Stomach smooth muscle (tissue), 2 donors: ENCODE data around the gene GNL3.

Experiments
- H3K27ac ChIP-seq: one replicate; pipeline ENCODE4 v1.7.0; 2013; ENCODE audit warnings: mild to moderate bottlenecking, low read length, inconsistent platforms
- H3K27me3 ChIP-seq, 2 donors: one replicate each; pipeline ENCODE4 v1.7.0; 2013; ENCODE audit warnings: low read length in 2 of 2; ENCODE audit not compliant: insufficient read depth in 2 of 2, control insufficient read depth in 1 of 2
- H3K36me3 ChIP-seq, 2 donors: one replicate each; pipeline ENCODE4 v1.7.0; 2013; ENCODE audit warnings: low read length in 2 of 2; ENCODE audit not compliant: control insufficient read depth in 2 of 2, insufficient read depth in 2 of 2
- H3K4me1 ChIP-seq: one replicate; pipeline ENCODE4 v1.7.0; 2013; ENCODE audit warnings: low read length; ENCODE audit not compliant: control insufficient read depth, insufficient read depth
- H3K4me3 ChIP-seq, 2 donors: one replicate each; pipeline ENCODE4 v1.7.0; 2013; ENCODE audit warnings: low read length in 2 of 2
- H3K9ac ChIP-seq, 2 donors: one replicate each; pipeline ENCODE4 v1.7.0; 2013; ENCODE audit warnings: low read length in 2 of 2, mild to moderate bottlenecking in 1 of 2
- H3K9me3 ChIP-seq, 2 donors: one replicate each; pipeline ENCODE4 v1.7.0; 2013; ENCODE audit warnings: low read length in 2 of 2; ENCODE audit not compliant: control insufficient read depth in 2 of 2
- donor health status: healthy.
- donor health status: Pancreatic carcinoma.

GNL3 gene

GRCh38 chr3:52705688-52706686, 20.2 kb downstream of the GNL3 start, which contains the start of the genes GLT8D1 and SPCS1:
TSS of gene GLT8D1 (minus strand) at chr3:52705791. CDS start at chr3:52700460, 5,331 bp downstream.
TSS of gene SPCS1 (plus strand) at chr3:52706106. CDS start at chr3:52706247, 141 bp downstream.
- H3K27ac ChIP-seq, result peak within 1 kb of the TSS; percentile 73
- H3K4me1 ChIP-seq, result peaks cover 30% of the 10 kb centered on the region
- peaks cover 7 to 10% of the 10 kb centered on the region in 2 donors for H3K36me3 ChIP-seq
- peak within 1 kb of the TSS; percentile 97 to 99 for H3K9ac ChIP-seq
- no peaks in the 10 kb centered on the region for H3K27me3 ChIP-seq
- peak within 1 kb of the TSS; percentile 99 for H3K4me3 ChIP-seq
- H3K9me3 ChIP-seq, result no peaks in the 10 kb centered on the region

GRCh38 chr3:52707585-52707984, 21.8 kb downstream of the GNL3 start:
- no peak overlapping the region for H3K9ac ChIP-seq
- no peak overlapping the region for H3K27ac ChIP-seq
- H3K4me3 ChIP-seq, result peak overlapping the region in 1 of 2 donors; percentile 99
- H3K27me3 ChIP-seq, result no peaks in the 10 kb centered on the region
- H3K9me3 ChIP-seq, result no peaks in the 10 kb centered on the region
- H3K36me3 ChIP-seq, result peaks cover 7 to 12% of the 10 kb centered on the region in 2 donors
- peaks cover 26% of the 10 kb centered on the region for H3K4me1 ChIP-seq

- no peak overlapping the region for H3K4me3 ChIP-seq
- H3K9me3 ChIP-seq, result no peaks in the 10 kb centered on the region
- H3K36me3 ChIP-seq, result peaks cover 7 to 13% of the 10 kb centered on the region in 2 donors
- H3K9ac ChIP-seq, result no peak overlapping the region
- peaks cover 9% of the 10 kb centered on the region for H3K4me1 ChIP-seq
- no peaks in the 10 kb centered on the region for H3K27me3 ChIP-seq
- no peak overlapping the region for H3K27ac ChIP-seq
Observed at GRCh38 chr3:52710512-52710911, 24.7 kb downstream of the GNL3 start.

GRCh38 chr3:52712291-52713212, 26.7 kb downstream of the GNL3 start:
- Histone ChIP-seq H3K36me3 (peaks cover 7 to 13% of the 10 kb centered on the region in 2 donors), H3K4me1 (no peaks in the 10 kb centered on the region), H3K27me3 (no peaks in the 10 kb centered on the region), H3K4me3 (no peak overlapping the region), H3K9ac (no peak overlapping the region), H3K27ac (no peak overlapping the region), H3K9me3 (no peaks in the 10 kb centered on the region)

- Histone ChIP-seq H3K27ac (no peak overlapping the region), H3K9ac (no peak overlapping the region), H3K9me3 (no peaks in the 10 kb centered on the region)
Observed at GRCh38 chr3:52714335-52715302, 28.8 kb downstream of the GNL3 start.

GRCh38 chr3:52715714-52716305, 30.0 kb downstream of the GNL3 start:
- Histone ChIP-seq H3K27ac (no peak overlapping the region), H3K9me3 (no peaks in the 10 kb centered on the region), H3K4me1 (no peaks in the 10 kb centered on the region), H3K36me3 (peaks cover 0 to 9% of the 10 kb centered on the region in 2 donors), H3K4me3 (no peak overlapping the region), H3K9ac (no peak overlapping the region), H3K27me3 (no peaks in the 10 kb centered on the region)

More at GRCh38 chr3:52714335-52715302, 28.8 kb downstream of the GNL3 start:
- H3K36me3 ChIP-seq, result peaks cover 0 to 11% of the 10 kb centered on the region in 2 donors
- H3K4me3 ChIP-seq, result no peak overlapping the region
- no peaks in the 10 kb centered on the region for H3K4me1 ChIP-seq
- no peaks in the 10 kb centered on the region for H3K27me3 ChIP-seq

GRCh38 chr3:52719618-52720017, 33.8 kb downstream of the GNL3 start:
- Histone ChIP-seq H3K27ac (no peak overlapping the region), H3K9me3 (no peaks in the 10 kb centered on the region), H3K27me3 (no peaks in the 10 kb centered on the region), H3K4me3 (no peak overlapping the region), H3K36me3 (peaks cover 0 to 5% of the 10 kb centered on the region in 2 donors), H3K9ac (no peak overlapping the region), H3K4me1 (no peaks in the 10 kb centered on the region)

- Histone ChIP-seq H3K27me3 (no peaks in the 10 kb centered on the region), H3K4me1 (no peaks in the 10 kb centered on the region), H3K4me3 (no peak overlapping the region), H3K9me3 (no peaks in the 10 kb centered on the region), H3K27ac (no peak overlapping the region), H3K36me3 (peaks cover 0 to 5% of the 10 kb centered on the region in 2 donors), H3K9ac (no peak overlapping the region)
Observed at GRCh38 chr3:52721002-52721729, 35.3 kb downstream of the GNL3 start.

GRCh38 chr3:52721730-52722008, 35.8 kb downstream of the GNL3 start:
- H3K4me1 ChIP-seq, result no peaks in the 10 kb centered on the region
- no peak overlapping the region for H3K27ac ChIP-seq
- no peak overlapping the region for H3K9ac ChIP-seq
- no peak overlapping the region for H3K4me3 ChIP-seq
- H3K27me3 ChIP-seq, result no peaks in the 10 kb centered on the region
- no peaks in the 10 kb centered on the region for H3K9me3 ChIP-seq
- peaks cover 0 to 5% of the 10 kb centered on the region in 2 donors for H3K36me3 ChIP-seq
